Liver (tissue), 9 donors: ENCODE results near the gene BCL3. TPM values are rescaled to one million over a fixed set of nuclear protein-coding genes. Genes with fewer than 3 reads are reported as not detected.

Experiments
- DNase-seq: peaks from one replicate; pipeline ENCODE4 v3.0.0-alpha.2; 2017; ENCODE audit warnings: low spot score
- H3K27ac ChIP-seq, 2 donors: one replicate each; pipeline ENCODE4 v1.7.0; 2013; ENCODE audit warnings: inconsistent platforms in 2 of 2, low read length in 2 of 2, control low read depth in 1 of 2, low read depth in 1 of 2, mild to moderate bottlenecking in 1 of 2
- H3K27me3 ChIP-seq, 4 donors: one replicate each; pipeline versions ENCODE4 v1.6.1 to v1.7.0; 2013; ENCODE audit warnings: low read length in 3 of 4, inconsistent platforms in 1 of 4, mild to moderate bottlenecking in 1 of 4, moderate library complexity in 1 of 4; ENCODE audit not compliant: control insufficient read depth in 4 of 4, insufficient read depth in 4 of 4
- H3K36me3 ChIP-seq, 4 donors: one replicate each; pipeline versions ENCODE4 v1.6.1 to v1.7.0; 2013; ENCODE audit warnings: low read length in 3 of 4, mild to moderate bottlenecking in 3 of 4, low read depth in 1 of 4, moderate library complexity in 1 of 4; ENCODE audit not compliant: control insufficient read depth in 4 of 4, insufficient read depth in 3 of 4
- H3K4me1 ChIP-seq, 4 donors: one replicate each; pipeline versions ENCODE4 v1.6.1 to v1.7.0; 2013; ENCODE audit warnings: low read length in 3 of 4, mild to moderate bottlenecking in 3 of 4, moderate library complexity in 1 of 4; ENCODE audit not compliant: control insufficient read depth in 4 of 4, insufficient read depth in 4 of 4
- H3K4me3 ChIP-seq, 3 donors: one replicate each; pipeline versions ENCODE4 v1.6.1 to v1.7.0; 2013; ENCODE audit warnings: low read length in 3 of 3, control low read depth in 1 of 3, low read depth in 1 of 3, mild to moderate bottlenecking in 1 of 3
- H3K9ac ChIP-seq, 2 donors: one replicate each; pipeline ENCODE4 v1.7.0; 2013; ENCODE audit warnings: low read length in 2 of 2, mild to moderate bottlenecking in 2 of 2, moderate library complexity in 2 of 2, control low read depth in 1 of 2, low read depth in 1 of 2
- H3K9me3 ChIP-seq, 4 donors: one replicate each; pipeline versions ENCODE4 v1.6.1 to v1.7.0; 2013; ENCODE audit warnings: low read length in 3 of 4; ENCODE audit not compliant: control insufficient read depth in 4 of 4
- EGR1 ChIP-seq, 2 donors: IDR thresholded peaks; 2 replicates each; pipeline ENCODE4 v1.6.1; 2016 to 2018; ENCODE audit warnings: antibody characterized with exemption in 2 of 2, low read depth in 2 of 2
- FOXA1 ChIP-seq: IDR thresholded peaks from 2 replicates; pipeline ENCODE4 v1.6.1; 2016; ENCODE audit warnings: antibody characterized with exemption
- FOXA2 ChIP-seq: IDR thresholded peaks from 2 replicates; pipeline ENCODE4 v1.6.1; 2016; ENCODE audit warnings: antibody characterized with exemption
- GABPA ChIP-seq, 2 donors: IDR thresholded peaks in 1 of 2; conservative IDR thresholded peaks in 1 of 2; 2 replicates each; pipeline ENCODE4 v1.6.1; 2016; ENCODE audit warnings: antibody characterized with exemption in 2 of 2, mild to moderate bottlenecking in 1 of 2, moderate library complexity in 1 of 2
- HNF4A ChIP-seq, 2 donors: conservative IDR thresholded peaks; 2 replicates each; pipeline ENCODE4 v1.6.1; 2016; ENCODE audit warnings: antibody characterized with exemption in 2 of 2, mild to moderate bottlenecking in 2 of 2
- HNF4G ChIP-seq: IDR thresholded peaks from 2 replicates; pipeline ENCODE4 v1.6.1; 2016; ENCODE audit warnings: antibody characterized with exemption
- JUND ChIP-seq, 2 donors: IDR thresholded peaks; 2 replicates each; pipeline ENCODE4 v1.6.1; 2016; ENCODE audit warnings: antibody characterized with exemption in 2 of 2
- NR2F2 ChIP-seq: IDR thresholded peaks from 2 replicates; pipeline ENCODE4 v1.6.1; 2016; ENCODE audit warnings: antibody characterized with exemption
- RAD21 ChIP-seq, 2 donors: IDR thresholded peaks; 2 replicates each; pipeline ENCODE4 v1.6.1; 2016; ENCODE audit warnings: antibody characterized with exemption in 2 of 2, mild to moderate bottlenecking in 2 of 2
- RXRA ChIP-seq, 2 donors: IDR thresholded peaks; 2 replicates each; pipeline ENCODE4 v1.6.1; 2017 to 2018; ENCODE audit warnings: antibody characterized with exemption in 2 of 2, mild to moderate bottlenecking in 1 of 2
- SP1 ChIP-seq: IDR thresholded peaks from 2 replicates; pipeline ENCODE4 v1.6.1; 2018; ENCODE audit warnings: antibody characterized with exemption, mild to moderate bottlenecking
- TAF1 ChIP-seq: conservative IDR thresholded peaks from 2 replicates; pipeline ENCODE4 v1.6.1; 2016; ENCODE audit warnings: antibody characterized with exemption, mild to moderate bottlenecking
- YY1 ChIP-seq: IDR thresholded peaks from 2 replicates; pipeline ENCODE4 v1.6.1; 2016; ENCODE audit warnings: antibody characterized with exemption, mild to moderate bottlenecking
- whole genome bisulfite sequencing: extraction: QIAGEN DNeasy Blood & Tissue Kit; methylation state at CpG from one replicate; pipeline ENCODE4 v1.1.7; 2013; 5-methylcytosine and 5-hydroxymethylcytosine counted together
- polyA plus RNA-seq, 2 donors: library from polyadenylated mRNA; stranded (reverse) in 1 of 2; unstranded in 1 of 2; fragments of 200-250 nt in 1 of 2; fragments of >200 nt in 1 of 2; fragmentation: Nextera tagmentation in 1 of 2; extraction: Ambion mirVana in 1 of 2; gene quantifications; one replicate each; pipeline versions ENCODE4 v1.2.1 to v1.2.3, GENCODE V29; 2013 to 2015
- total RNA-seq, 2 donors: library from RNA; depleted of rRNA; stranded (reverse); fragments of >200 nt; gene quantifications; one replicate each; pipeline ENCODE4 v1.2.3, GENCODE V29; 2014
- TF ChIP-seq, protein P1 (sequence below): fragments of 150-350 bp; IDR thresholded peaks from 2 replicates; pipeline ENCODE4 v1.5.1; 2017; ENCODE audit warnings: improper control_type of control experiment, low read depth, low read length; ENCODE audit not compliant: missing input control
- TF ChIP-seq, protein P2 (sequence below): IDR thresholded peaks from 2 replicates; pipeline ENCODE4 v1.6.1; 2016; ENCODE audit warnings: antibody characterized with exemption, mild to moderate bottlenecking
- TF ChIP-seq, protein P3 (sequence below): IDR thresholded peaks from 2 replicates; pipeline ENCODE4 v1.6.1; 2016; ENCODE audit warnings: antibody characterized with exemption
- TF ChIP-seq, protein P4 (sequence below): IDR thresholded peaks from 2 replicates; pipeline ENCODE4 v1.6.1; 2016; ENCODE audit warnings: antibody characterized with exemption
- TF ChIP-seq, protein P5 (sequence below): IDR thresholded peaks from 2 replicates; pipeline ENCODE4 v1.6.1; 2016; ENCODE audit warnings: antibody characterized with exemption
- donor health status: healthy.
- donor health status: healthy.
- donor health status: healthy.
- donor health status: healthy.
- donor health status: healthy.

The BCL3 gene
- total and polyA plus RNA-seq, 4 donors: 4.5 to 63.6 (median 19.7) TPM

DNA sequence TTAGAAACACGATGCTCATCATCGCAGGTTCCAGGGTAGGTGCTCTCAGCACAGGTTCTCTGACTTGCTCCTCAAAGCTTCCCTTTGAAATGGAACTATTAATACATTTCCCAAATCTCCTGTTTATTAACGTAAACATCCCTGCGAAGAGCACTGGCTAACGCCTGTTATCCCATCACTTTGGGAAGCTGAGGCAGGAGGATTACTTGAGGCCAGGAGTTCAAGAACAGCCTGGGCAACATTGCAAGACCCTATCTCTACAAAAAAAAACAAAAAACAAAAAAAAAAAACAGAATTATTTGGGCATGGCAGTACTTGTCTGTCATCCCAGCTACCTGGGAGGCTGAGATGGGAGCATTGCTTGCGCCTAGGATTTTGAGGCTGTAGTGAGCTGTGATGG, 30.9 kb upstream of the BCL3 start:
- H3K9ac ChIP-seq: no peak overlapping the region
- H3K27me3 ChIP-seq: no peaks in the 10 kb centered on the region
- no peak overlapping the region for H3K4me3 ChIP-seq
- H3K9me3 ChIP-seq: peaks cover 0 to 3% (median 0%) of the 10 kb centered on the region in 4 donors
- H3K36me3 ChIP-seq: peaks cover 0 to 6% (median 3%) of the 10 kb centered on the region in 4 donors
- 96% methylated on average over 6 of the region's 6 CpGs for WGBS
- TF ChIP-seq RXRA (IDR thresholded peaks at IDR 0.05) (no peak), NR2F2 (no peak), HNF4G (no peak), TAF1 (no peak), FOXA1 (no peak), YY1 (no peak), FOXA2 (no peak), JUND (IDR thresholded peaks at IDR 0.05) (no peak), EGR1 (IDR thresholded peaks at IDR 0.05; ENCODE audit: low read depth in 2 of 2) (no peak), HNF4A (conservative IDR thresholded peaks at IDR 0.05) (no peak), RAD21 (IDR thresholded peaks at IDR 0.05) (no peak)
- TF ChIP-seq, protein P1, sequence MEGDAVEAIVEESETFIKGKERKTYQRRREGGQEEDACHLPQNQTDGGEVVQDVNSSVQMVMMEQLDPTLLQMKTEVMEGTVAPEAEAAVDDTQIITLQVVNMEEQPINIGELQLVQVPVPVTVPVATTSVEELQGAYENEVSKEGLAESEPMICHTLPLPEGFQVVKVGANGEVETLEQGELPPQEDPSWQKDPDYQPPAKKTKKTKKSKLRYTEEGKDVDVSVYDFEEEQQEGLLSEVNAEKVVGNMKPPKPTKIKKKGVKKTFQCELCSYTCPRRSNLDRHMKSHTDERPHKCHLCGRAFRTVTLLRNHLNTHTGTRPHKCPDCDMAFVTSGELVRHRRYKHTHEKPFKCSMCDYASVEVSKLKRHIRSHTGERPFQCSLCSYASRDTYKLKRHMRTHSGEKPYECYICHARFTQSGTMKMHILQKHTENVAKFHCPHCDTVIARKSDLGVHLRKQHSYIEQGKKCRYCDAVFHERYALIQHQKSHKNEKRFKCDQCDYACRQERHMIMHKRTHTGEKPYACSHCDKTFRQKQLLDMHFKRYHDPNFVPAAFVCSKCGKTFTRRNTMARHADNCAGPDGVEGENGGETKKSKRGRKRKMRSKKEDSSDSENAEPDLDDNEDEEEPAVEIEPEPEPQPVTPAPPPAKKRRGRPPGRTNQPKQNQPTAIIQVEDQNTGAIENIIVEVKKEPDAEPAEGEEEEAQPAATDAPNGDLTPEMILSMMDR: no peak
- TF ChIP-seq, protein P2, sequence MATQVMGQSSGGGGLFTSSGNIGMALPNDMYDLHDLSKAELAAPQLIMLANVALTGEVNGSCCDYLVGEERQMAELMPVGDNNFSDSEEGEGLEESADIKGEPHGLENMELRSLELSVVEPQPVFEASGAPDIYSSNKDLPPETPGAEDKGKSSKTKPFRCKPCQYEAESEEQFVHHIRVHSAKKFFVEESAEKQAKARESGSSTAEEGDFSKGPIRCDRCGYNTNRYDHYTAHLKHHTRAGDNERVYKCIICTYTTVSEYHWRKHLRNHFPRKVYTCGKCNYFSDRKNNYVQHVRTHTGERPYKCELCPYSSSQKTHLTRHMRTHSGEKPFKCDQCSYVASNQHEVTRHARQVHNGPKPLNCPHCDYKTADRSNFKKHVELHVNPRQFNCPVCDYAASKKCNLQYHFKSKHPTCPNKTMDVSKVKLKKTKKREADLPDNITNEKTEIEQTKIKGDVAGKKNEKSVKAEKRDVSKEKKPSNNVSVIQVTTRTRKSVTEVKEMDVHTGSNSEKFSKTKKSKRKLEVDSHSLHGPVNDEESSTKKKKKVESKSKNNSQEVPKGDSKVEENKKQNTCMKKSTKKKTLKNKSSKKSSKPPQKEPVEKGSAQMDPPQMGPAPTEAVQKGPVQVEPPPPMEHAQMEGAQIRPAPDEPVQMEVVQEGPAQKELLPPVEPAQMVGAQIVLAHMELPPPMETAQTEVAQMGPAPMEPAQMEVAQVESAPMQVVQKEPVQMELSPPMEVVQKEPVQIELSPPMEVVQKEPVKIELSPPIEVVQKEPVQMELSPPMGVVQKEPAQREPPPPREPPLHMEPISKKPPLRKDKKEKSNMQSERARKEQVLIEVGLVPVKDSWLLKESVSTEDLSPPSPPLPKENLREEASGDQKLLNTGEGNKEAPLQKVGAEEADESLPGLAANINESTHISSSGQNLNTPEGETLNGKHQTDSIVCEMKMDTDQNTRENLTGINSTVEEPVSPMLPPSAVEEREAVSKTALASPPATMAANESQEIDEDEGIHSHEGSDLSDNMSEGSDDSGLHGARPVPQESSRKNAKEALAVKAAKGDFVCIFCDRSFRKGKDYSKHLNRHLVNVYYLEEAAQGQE: no peak
- TF ChIP-seq, protein P3, sequence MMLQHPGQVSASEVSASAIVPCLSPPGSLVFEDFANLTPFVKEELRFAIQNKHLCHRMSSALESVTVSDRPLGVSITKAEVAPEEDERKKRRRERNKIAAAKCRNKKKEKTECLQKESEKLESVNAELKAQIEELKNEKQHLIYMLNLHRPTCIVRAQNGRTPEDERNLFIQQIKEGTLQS: no peak
- TF ChIP-seq, protein P4, sequence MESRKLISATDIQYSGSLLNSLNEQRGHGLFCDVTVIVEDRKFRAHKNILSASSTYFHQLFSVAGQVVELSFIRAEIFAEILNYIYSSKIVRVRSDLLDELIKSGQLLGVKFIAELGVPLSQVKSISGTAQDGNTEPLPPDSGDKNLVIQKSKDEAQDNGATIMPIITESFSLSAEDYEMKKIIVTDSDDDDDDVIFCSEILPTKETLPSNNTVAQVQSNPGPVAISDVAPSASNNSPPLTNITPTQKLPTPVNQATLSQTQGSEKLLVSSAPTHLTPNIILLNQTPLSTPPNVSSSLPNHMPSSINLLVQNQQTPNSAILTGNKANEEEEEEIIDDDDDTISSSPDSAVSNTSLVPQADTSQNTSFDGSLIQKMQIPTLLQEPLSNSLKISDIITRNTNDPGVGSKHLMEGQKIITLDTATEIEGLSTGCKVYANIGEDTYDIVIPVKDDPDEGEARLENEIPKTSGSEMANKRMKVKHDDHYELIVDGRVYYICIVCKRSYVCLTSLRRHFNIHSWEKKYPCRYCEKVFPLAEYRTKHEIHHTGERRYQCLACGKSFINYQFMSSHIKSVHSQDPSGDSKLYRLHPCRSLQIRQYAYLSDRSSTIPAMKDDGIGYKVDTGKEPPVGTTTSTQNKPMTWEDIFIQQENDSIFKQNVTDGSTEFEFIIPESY: no peak
- no peak for DNase-seq
- peaks cover 6 to 32% (median 22%) of the 10 kb centered on the region in 4 donors for H3K4me1 ChIP-seq
- H3K27ac ChIP-seq: no peak overlapping the region

DNA sequence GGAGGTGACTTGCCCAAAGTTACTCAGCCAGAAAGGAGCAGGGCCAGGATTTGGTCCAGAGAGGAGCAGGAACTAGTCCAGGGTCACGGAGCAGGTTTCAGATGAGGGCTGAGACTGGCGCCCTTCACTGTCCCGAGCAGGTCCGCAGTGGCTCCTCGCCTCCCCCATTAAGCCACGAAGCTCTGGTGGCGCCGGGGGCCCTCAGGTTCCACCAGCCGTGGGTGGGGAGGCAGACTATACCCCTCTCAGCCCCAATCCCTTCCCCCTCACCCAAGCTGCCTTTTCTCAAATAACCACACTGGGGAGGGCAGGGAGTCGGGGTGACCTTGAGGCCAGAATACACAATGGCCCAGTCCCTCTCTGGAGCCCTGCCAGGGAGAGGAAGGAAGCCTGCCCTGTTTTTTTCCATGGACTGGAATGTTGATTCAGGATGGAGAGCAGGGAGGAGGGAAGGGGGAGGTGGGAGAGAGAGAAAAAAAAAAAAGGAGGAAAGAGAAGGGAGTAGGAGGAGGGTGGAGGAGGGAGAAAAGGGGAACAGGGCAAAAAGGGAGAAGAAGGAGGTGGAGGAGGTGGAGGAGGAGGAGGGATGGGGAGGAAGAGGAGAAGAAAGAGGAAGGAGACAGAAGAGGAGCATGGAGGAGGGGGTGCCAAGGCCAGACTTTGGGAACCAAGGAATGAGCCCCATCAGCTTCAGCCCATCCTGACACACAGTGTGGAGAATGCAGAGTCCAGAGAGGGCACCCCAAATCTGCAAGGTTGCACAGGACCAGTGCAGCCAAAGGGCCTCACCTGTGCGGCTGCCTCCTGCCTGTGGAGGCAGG, 29.9 kb upstream of the BCL3 start:
- H3K4me1 ChIP-seq: peaks cover 6 to 42% (median 33%) of the 10 kb centered on the region in 4 donors
- peaks cover 0 to 3% (median 0%) of the 10 kb centered on the region in 4 donors for H3K9me3 ChIP-seq
- peaks cover 0 to 6% (median 3%) of the 10 kb centered on the region in 4 donors for H3K36me3 ChIP-seq
- H3K4me3 ChIP-seq: peak overlapping the region in 1 of 3 donors; percentile 23
- H3K27ac ChIP-seq: peak overlapping the region; percentile 58 to 77
- H3K9ac ChIP-seq: peak overlapping the region in 1 of 2 donors; percentile 8
- WGBS: 20% methylated on average over 11 of the region's 11 CpGs
- DNase-seq: peak; percentile 70
- H3K27me3 ChIP-seq: no peaks in the 10 kb centered on the region
- TF ChIP-seq RAD21 (IDR thresholded peaks at IDR 0.05): peak; percentile 27 to 61
- TF ChIP-seq SP1: peak; percentile 95
- TF ChIP-seq FOXA1: peak; percentile 25
- no peak for TF ChIP-seq HNF4G
- TF ChIP-seq NR2F2: peak; percentile 94
- TF ChIP-seq, protein P1: no peak
- no peak for TF ChIP-seq EGR1 (IDR thresholded peaks at IDR 0.05; ENCODE audit: low read depth in 2 of 2)
- TF ChIP-seq GABPA (IDR thresholded peaks at IDR 0.05 in 1 of 2, conservative IDR thresholded peaks at IDR 0.05 in 1 of 2): no peak
- TF ChIP-seq TAF1: no peak
- peak; percentile 53 to 75 for TF ChIP-seq HNF4A (conservative IDR thresholded peaks at IDR 0.05)
- TF ChIP-seq, protein P3: no peak
- peak; percentile 27 for TF ChIP-seq FOXA2
- TF ChIP-seq RXRA (IDR thresholded peaks at IDR 0.05): peak; percentile 73 to 76
- TF ChIP-seq, protein P5, sequence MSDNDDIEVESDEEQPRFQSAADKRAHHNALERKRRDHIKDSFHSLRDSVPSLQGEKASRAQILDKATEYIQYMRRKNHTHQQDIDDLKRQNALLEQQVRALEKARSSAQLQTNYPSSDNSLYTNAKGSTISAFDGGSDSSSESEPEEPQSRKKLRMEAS: peak; percentile 19
